H1 (cell line): ENCODE results near the gene CACNA2D3. TPM values are rescaled to one million over a fixed set of nuclear protein-coding genes. Genes with fewer than 3 reads are reported as not detected.

Experiments used
- CTCF ChIA-PET: fragments of 300-600 bp; sonication (Branson Sonifier 250); formaldehyde crosslinking; loops from one replicate; lab custom pipeline; 2021; ENCODE audit not compliant: partially characterized antibody; lab: Charles Lee
- POLR2A ChIA-PET: fragments of 300-600 bp; sonication (Branson Sonifier 250); formaldehyde crosslinking; loops from one replicate; lab custom pipeline; 2021; ENCODE audit warnings: inconsistent platforms; ENCODE audit not compliant: partially characterized antibody; lab: Charles Lee
- DNase-seq, 2 experiments: peaks; one replicate each; pipeline versions ENCODE4 v3.0.0 to v3.0.0-alpha.2; 2010 to 2022; ENCODE audit warnings: low spot score in 2 of 2, low read depth in 1 of 2, mixed read lengths in 1 of 2
- FAIRE-seq: peaks from 2 replicates; lab custom pipeline; 2011; peaks lifted over from hg19 to GRCh38; lab: Jason Lieb, UNC
- H2AFZ ChIP-seq: 2 replicates; pipeline ENCODE4 v1.8.1; 2012; ENCODE audit warnings: low read length, inconsistent platforms
- H2AK5ac ChIP-seq: 2 replicates; pipeline ENCODE4 v1.6.1; 2013; ENCODE audit warnings: low read depth, low read length
- H2BK120ac ChIP-seq: replicated peaks from 2 replicates; pipeline ENCODE3; 2013; ENCODE audit warnings: low read depth, low read length, inconsistent platforms
- H2BK12ac ChIP-seq: 2 replicates; pipeline ENCODE4 v1.6.1; 2013; ENCODE audit warnings: low read depth, low read length
- H2BK15ac ChIP-seq: 2 replicates; pipeline ENCODE4 v1.6.1; 2013; ENCODE audit warnings: low read length
- H2BK20ac ChIP-seq: 2 replicates; pipeline ENCODE4 v1.6.1; 2013; ENCODE audit warnings: low read length
- H2BK5ac ChIP-seq: 2 replicates; pipeline ENCODE4 v1.6.1; 2013; ENCODE audit warnings: low read depth, low read length
- H3K14ac ChIP-seq: 2 replicates; pipeline ENCODE4 v1.6.1; 2013; ENCODE audit warnings: inconsistent platforms; ENCODE audit not compliant: insufficient read length
- H3K18ac ChIP-seq: 2 replicates; pipeline ENCODE4 v1.6.1; 2013; ENCODE audit warnings: low read length; ENCODE audit errors: extremely low read depth
- H3K23ac ChIP-seq: 2 replicates; pipeline ENCODE4 v1.6.1; 2013; ENCODE audit warnings: inconsistent platforms; ENCODE audit not compliant: insufficient read length
- H3K23me2 ChIP-seq: 2 replicates; pipeline ENCODE4 v1.6.1; 2013; ENCODE audit warnings: low read depth, low read length
- H3K27ac ChIP-seq: 2 replicates; pipeline ENCODE4 v1.6.1; 2011; ENCODE audit warnings: low read depth, low read length, inconsistent platforms
- H3K27me3 ChIP-seq, 4 experiments: replicated peaks in 1 of 4; 1 replicate in 1 of 4; 2 replicates in 3 of 4; pipeline versions ENCODE4 v1.6.1 to v1.8.1; 2011 to 2013; ENCODE audit warnings: low read length in 3 of 4, mild to moderate bottlenecking in 3 of 4, inconsistent platforms in 2 of 4, mixed read lengths in 2 of 4, moderate library complexity in 1 of 4; ENCODE audit not compliant: control insufficient read depth in 3 of 4, insufficient read depth in 3 of 4; ENCODE audit errors: extremely low read depth in 1 of 4
- H3K36me3 ChIP-seq, 4 experiments: 2 replicates each; pipeline versions ENCODE4 v1.6.1 to v1.8.1; 2011 to 2013; ENCODE audit warnings: mild to moderate bottlenecking in 4 of 4, low read length in 3 of 4, moderate library complexity in 2 of 4, control low read depth in 1 of 4, inconsistent platforms in 1 of 4; ENCODE audit not compliant: insufficient read depth in 4 of 4, control insufficient read depth in 2 of 4
- H3K4ac ChIP-seq: replicated peaks from 2 replicates; pipeline ENCODE3; 2013; ENCODE audit warnings: low read length, low read depth, mixed read lengths, inconsistent platforms; ENCODE audit not compliant: insufficient read length
- H3K4me1 ChIP-seq, 4 experiments: replicated peaks in 1 of 4; 1 replicate in 1 of 4; 2 replicates in 3 of 4; pipeline versions ENCODE4 v1.6.1 to v1.8.1; 2011 to 2013; ENCODE audit warnings: low read length in 3 of 4, inconsistent platforms in 2 of 4, mixed read lengths in 1 of 4; ENCODE audit not compliant: insufficient read depth in 4 of 4, control insufficient read depth in 3 of 4
- H3K4me2 ChIP-seq, 2 experiments: 2 replicates each; pipeline versions ENCODE4 v1.6.1 to v1.8.1; 2011 to 2013; ENCODE audit warnings: low read depth in 2 of 2, low read length in 2 of 2, control low read depth in 1 of 2, inconsistent platforms in 1 of 2, mild to moderate bottlenecking in 1 of 2; ENCODE audit not compliant: insufficient read depth in 1 of 2
- H3K4me3 ChIP-seq, 4 experiments: fragments of 200-600, 300-600 bp in 1 of 4; sonication (generic), shearing (Covaris generic), sonication (Bioruptor Twin) in 1 of 4; 2 replicates each; pipeline versions ENCODE4 v1.5.1 to v1.8.1; 2011 to 2016; ENCODE audit warnings: low read length in 4 of 4, low read depth in 3 of 4, control low read depth in 2 of 4, inconsistent platforms in 2 of 4, mild to moderate bottlenecking in 2 of 4, mixed read lengths in 1 of 4, moderate library complexity in 1 of 4; ENCODE audit not compliant: insufficient read depth in 2 of 4; ENCODE audit errors: extremely low read depth in 1 of 4
- H3K56ac ChIP-seq: replicated peaks from 2 replicates; pipeline ENCODE3; 2013; ENCODE audit warnings: low read depth, mild to moderate bottlenecking, mixed read lengths, low read length, inconsistent platforms; ENCODE audit not compliant: insufficient read length
- H3K79me1 ChIP-seq: 2 replicates; pipeline ENCODE4 v1.6.1; 2013; ENCODE audit warnings: low read depth, low read length, control low read depth
- H3K79me2 ChIP-seq, 2 experiments: 2 replicates each; pipeline versions ENCODE4 v1.6.1 to v1.8.1; 2012 to 2013; ENCODE audit warnings: low read length in 2 of 2, mild to moderate bottlenecking in 2 of 2, inconsistent platforms in 1 of 2; ENCODE audit not compliant: insufficient read depth in 2 of 2, control insufficient read depth in 1 of 2
- H3K9ac ChIP-seq, 4 experiments: replicated peaks in 1 of 4; 1 replicate in 1 of 4; 2 replicates in 3 of 4; pipeline versions ENCODE4 v1.6.1 to v1.8.1; 2011 to 2013; ENCODE audit warnings: low read depth in 3 of 4, low read length in 3 of 4, control low read depth in 2 of 4, mild to moderate bottlenecking in 2 of 4, moderate library complexity in 2 of 4, inconsistent platforms in 1 of 4; ENCODE audit errors: extremely low read depth in 1 of 4
- H3K9me3 ChIP-seq, 2 experiments: 2 replicates each; pipeline versions ENCODE4 v1.6.1 to v1.8.1; 2012 to 2013; ENCODE audit warnings: mild to moderate bottlenecking in 2 of 2, moderate library complexity in 2 of 2, control low read depth in 1 of 2, inconsistent platforms in 1 of 2, low read depth in 1 of 2, low read length in 1 of 2, mixed read lengths in 1 of 2; ENCODE audit not compliant: insufficient read depth in 2 of 2
- H4K20me1 ChIP-seq, 2 experiments: replicated peaks in 1 of 2; 2 replicates each; pipeline versions ENCODE3 to v1.8.1; 2011 to 2013; ENCODE audit warnings: inconsistent platforms in 2 of 2, low read length in 2 of 2, mild to moderate bottlenecking in 1 of 2; ENCODE audit not compliant: insufficient read depth in 2 of 2, control insufficient read depth in 1 of 2
- H4K5ac ChIP-seq: 2 replicates; pipeline ENCODE4 v1.6.1; 2013; ENCODE audit warnings: low read length, low read depth, mixed read lengths, inconsistent platforms; ENCODE audit not compliant: insufficient read length
- H4K8ac ChIP-seq: 2 replicates; pipeline ENCODE4 v1.8.0; 2013; ENCODE audit warnings: mild to moderate bottlenecking, moderate library complexity, low read length, inconsistent platforms; ENCODE audit not compliant: insufficient read depth; ENCODE audit errors: extremely low read depth
- H4K91ac ChIP-seq: replicated peaks from 2 replicates; pipeline ENCODE3; 2013; ENCODE audit warnings: low read length, mixed read lengths, inconsistent platforms; ENCODE audit not compliant: insufficient read length
- ASH2L ChIP-seq: fragments of 200-600, 300-600 bp; sonication (generic); IDR thresholded peaks from one replicate; pipeline ENCODE4 v1.7.1; 2017; ENCODE audit warnings: low read length
- MAX ChIP-seq: IDR thresholded peaks from 2 replicates; pipeline ENCODE4 v1.6.1; 2012; ENCODE audit warnings: inconsistent platforms
- PHF8 ChIP-seq: fragments of 200-600 bp; sonication (generic); conservative IDR thresholded peaks from 2 replicates; pipeline ENCODE4 v1.7.1; 2012; ENCODE audit warnings: low read depth, mild to moderate bottlenecking, inconsistent platforms, low read length, moderate library complexity
- SAP30 ChIP-seq: fragments of 300-600 bp; sonication (generic); IDR thresholded peaks from 2 replicates; pipeline ENCODE4 v1.7.1; 2012; ENCODE audit warnings: low read length, moderate library complexity, mild to moderate bottlenecking, inconsistent platforms; ENCODE audit not compliant: insufficient read depth, insufficient replicate concordance
- USF2 ChIP-seq: IDR thresholded peaks from 2 replicates; pipeline ENCODE4 v1.6.1; 2011; ENCODE audit warnings: low read length, improper control_type of control experiment
- WGBS, 2 experiments: shearing (Covaris generic) in 1 of 2; methylation state at CpG; one replicate each; pipeline versions ENCODE4 v1.1.6 to v1.1.7; 2013 to 2015; ENCODE audit warnings: low lambda C conversion rate in 2 of 2, mixed read lengths in 2 of 2, inconsistent platforms in 1 of 2, low coverage in 1 of 2, missing lambda C conversion rate in 1 of 2; ENCODE audit not compliant: insufficient replicate concordance in 2 of 2, insufficient coverage in 1 of 2, insufficient read length in 1 of 2; ENCODE audit errors: extremely low coverage in 1 of 2, missing lambda C conversion rate in 1 of 2; 5-methylcytosine and 5-hydroxymethylcytosine counted together
- polyA plus RNA-seq, 7 experiments: library from polyadenylated mRNA; depleted of rRNA in 3 of 7; stranded (reverse) in 5 of 7; unstranded in 2 of 7; fragments of >200 nt in 5 of 7; fragments of 200-250 nt in 2 of 7; gene quantifications; 1 replicate in 5 of 7; 2 replicates in 1 of 7; 4 replicates in 1 of 7; pipeline versions ENCODE4 v1.2.1 to v1.2.3, GENCODE V29; 2011 to 2013; ENCODE audit warnings: missing spikeins in 2 of 7, mixed read lengths in 2 of 7
- total RNA-seq: library from RNA; stranded (reverse); fragmentation: NEBNext Ultra II Directional; extraction: Animal tissue kit (Norgen Biotek cat#: 25700); gene quantifications from 2 replicates; pipeline ENCODE4 v1.2.1, GENCODE V29; 2021

The CACNA2D3 gene
- total and polyA plus RNA-seq, 2 of the 8 experiments (the other 6 are each of a cell fraction or from before 2014, with no cell fraction given), result 1.5 to 1.8 TPM

GRCh38 chr3:54361746-54362283 lies 239.5 kb downstream of the CACNA2D3 start:
- Histone ChIP-seq H2BK5ac (no peak overlapping the region), H4K91ac (no peak overlapping the region), H3K23ac (no peak overlapping the region), H2AFZ (no peak overlapping the region), H2BK120ac (no peak overlapping the region), H3K14ac (no peak overlapping the region), H2BK20ac (no peak overlapping the region), H3K36me3 (no peaks in the 10 kb centered on the region), H3K79me1 (no peaks in the 10 kb centered on the region), H3K9ac (no peak overlapping the region), H3K4me3 (no peak overlapping the region), H3K4ac (no peak overlapping the region), H2AK5ac (no peak overlapping the region), H3K27me3 (no peaks in the 10 kb centered on the region), H3K79me2 (no peaks in the 10 kb centered on the region), H4K8ac (no peak overlapping the region), H2BK15ac (no peak overlapping the region; the same call in 1 of the 2 replicates), H3K9me3 (no peaks in the 10 kb centered on the region), H3K27ac (no peak overlapping the region), H3K23me2 (no peaks in the 10 kb centered on the region), H3K4me2 (no peak overlapping the region), H4K20me1 (no peaks in the 10 kb centered on the region), H3K56ac (no peak overlapping the region), H2BK12ac (no peak overlapping the region), H4K5ac (no peak overlapping the region), H3K18ac (no peak overlapping the region), H3K4me1 (peaks cover 0 to 2% (median 0%) of the 10 kb centered on the region in 4 experiments; a peak in 2 of 7 replicates)
- DNase-seq (no peak), FAIRE-seq (no peak)
- no peak for TF ChIP-seq SAP30
- no peak for TF ChIP-seq USF2
- TF ChIP-seq ASH2L, result no peak
- TF ChIP-seq PHF8, result no peak
- no peak for TF ChIP-seq MAX
- CTCF ChIA-PET, result interaction anchor here (0.9 to 4.7 kb wide), 4 partner anchors 12 to 423 kb away, joined by 3 to 28 read pairs (median 21); no protein-coding TSS in a partner anchor
- POLR2A ChIA-PET, result no interaction called here
- 96% methylated on average over 7 of the region's 7 CpGs; no CpG with 5 or more reads in 1 of the 2 experiments for WGBS, 2 experiments
